Right lobe of liver (tissue), 4 donors: ENCODE results near the gene ATP5IF1.

ENCODE experiments used
- CTCF ChIP-seq, 4 donors: fragments of 200-600 bp in 3 of 4; fragments of 450-650 bp in 1 of 4; IDR thresholded peaks; one replicate each; pipeline versions ENCODE4 v1.5.1 to v1.8.0; 2016 to 2022; ENCODE audit warnings: antibody characterized with exemption in 4 of 4, mild to moderate bottlenecking in 2 of 4
- POLR2A ChIP-seq: fragments of 450-650 bp; IDR thresholded peaks from one replicate; pipeline ENCODE4 v1.6.1; 2017; ENCODE audit warnings: antibody characterized with exemption, mild to moderate bottlenecking
- donor health status: DM: no; HTN: no; CAD: no.
- donor health status: DM: no; HTN: no; CAD: no.
- donor health status: DM: no; HTN: yes; CAD: no.

- no peak for TF ChIP-seq POLR2A
- TF ChIP-seq CTCF (IDR thresholded peaks at IDR 0.05), result no peak
These were observed 3.1 kb downstream of the ATP5IF1 start for GRCh38 chr1:28239004-28239403.
